ENCODE measurements around the gene CC2D1A. TPM values are rescaled to one million over a fixed set of nuclear protein-coding genes. Genes with fewer than 3 reads are reported as not detected.

Gene CC2D1A
- total and polyA plus RNA-seq, 4 donors: 7.4 to 12.0 (median 9.9) TPM

DNA sequence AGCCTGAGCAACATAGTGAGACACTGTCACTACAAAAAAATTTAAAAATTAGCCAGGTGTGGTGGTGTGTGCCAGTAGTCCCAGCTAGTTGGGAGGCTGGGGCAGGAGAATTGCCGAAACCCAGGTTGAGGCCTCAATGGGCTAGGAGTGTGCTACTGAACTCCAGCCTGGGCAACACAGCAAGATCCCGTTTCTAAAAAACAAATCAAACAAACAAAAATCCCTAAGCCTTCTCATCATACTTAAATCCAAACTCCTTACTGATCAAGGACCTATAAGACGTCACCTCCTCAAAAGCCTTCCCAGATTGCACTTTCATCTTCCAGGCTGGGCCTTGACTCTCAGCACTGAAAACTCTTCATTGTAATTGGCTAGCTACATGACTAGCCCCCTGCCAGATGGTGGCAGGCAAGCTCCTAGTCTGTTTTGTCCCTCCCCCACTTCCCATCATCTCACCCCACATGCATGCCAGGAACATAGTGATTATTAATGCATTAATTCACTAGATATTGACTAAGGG, 46.6 kb upstream of the CC2D1A start:
- H3K27ac ChIP-seq (ENCODE audit: low read depth in 1 of 2, low read length in 2 of 2): no peak overlapping the region
- TF ChIP-seq, protein P1, sequence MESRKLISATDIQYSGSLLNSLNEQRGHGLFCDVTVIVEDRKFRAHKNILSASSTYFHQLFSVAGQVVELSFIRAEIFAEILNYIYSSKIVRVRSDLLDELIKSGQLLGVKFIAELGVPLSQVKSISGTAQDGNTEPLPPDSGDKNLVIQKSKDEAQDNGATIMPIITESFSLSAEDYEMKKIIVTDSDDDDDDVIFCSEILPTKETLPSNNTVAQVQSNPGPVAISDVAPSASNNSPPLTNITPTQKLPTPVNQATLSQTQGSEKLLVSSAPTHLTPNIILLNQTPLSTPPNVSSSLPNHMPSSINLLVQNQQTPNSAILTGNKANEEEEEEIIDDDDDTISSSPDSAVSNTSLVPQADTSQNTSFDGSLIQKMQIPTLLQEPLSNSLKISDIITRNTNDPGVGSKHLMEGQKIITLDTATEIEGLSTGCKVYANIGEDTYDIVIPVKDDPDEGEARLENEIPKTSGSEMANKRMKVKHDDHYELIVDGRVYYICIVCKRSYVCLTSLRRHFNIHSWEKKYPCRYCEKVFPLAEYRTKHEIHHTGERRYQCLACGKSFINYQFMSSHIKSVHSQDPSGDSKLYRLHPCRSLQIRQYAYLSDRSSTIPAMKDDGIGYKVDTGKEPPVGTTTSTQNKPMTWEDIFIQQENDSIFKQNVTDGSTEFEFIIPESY (IDR thresholded peaks at IDR 0.05): no peak
- TF ChIP-seq YY1 (IDR thresholded peaks at IDR 0.05) (no peak), TAF1 (conservative IDR thresholded peaks at IDR 0.05) (no peak), HNF4A (conservative IDR thresholded peaks at IDR 0.05) (no peak), EGR1 (IDR thresholded peaks at IDR 0.05; ENCODE audit: low read depth in 2 of 2) (no peak), RAD21 (IDR thresholded peaks at IDR 0.05) (no peak), JUND (IDR thresholded peaks at IDR 0.05) (no peak), FOXA2 (IDR thresholded peaks at IDR 0.05) (no peak)
- TF ChIP-seq, protein P2, sequence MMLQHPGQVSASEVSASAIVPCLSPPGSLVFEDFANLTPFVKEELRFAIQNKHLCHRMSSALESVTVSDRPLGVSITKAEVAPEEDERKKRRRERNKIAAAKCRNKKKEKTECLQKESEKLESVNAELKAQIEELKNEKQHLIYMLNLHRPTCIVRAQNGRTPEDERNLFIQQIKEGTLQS (IDR thresholded peaks at IDR 0.05): no peak
- TF ChIP-seq, protein P3, sequence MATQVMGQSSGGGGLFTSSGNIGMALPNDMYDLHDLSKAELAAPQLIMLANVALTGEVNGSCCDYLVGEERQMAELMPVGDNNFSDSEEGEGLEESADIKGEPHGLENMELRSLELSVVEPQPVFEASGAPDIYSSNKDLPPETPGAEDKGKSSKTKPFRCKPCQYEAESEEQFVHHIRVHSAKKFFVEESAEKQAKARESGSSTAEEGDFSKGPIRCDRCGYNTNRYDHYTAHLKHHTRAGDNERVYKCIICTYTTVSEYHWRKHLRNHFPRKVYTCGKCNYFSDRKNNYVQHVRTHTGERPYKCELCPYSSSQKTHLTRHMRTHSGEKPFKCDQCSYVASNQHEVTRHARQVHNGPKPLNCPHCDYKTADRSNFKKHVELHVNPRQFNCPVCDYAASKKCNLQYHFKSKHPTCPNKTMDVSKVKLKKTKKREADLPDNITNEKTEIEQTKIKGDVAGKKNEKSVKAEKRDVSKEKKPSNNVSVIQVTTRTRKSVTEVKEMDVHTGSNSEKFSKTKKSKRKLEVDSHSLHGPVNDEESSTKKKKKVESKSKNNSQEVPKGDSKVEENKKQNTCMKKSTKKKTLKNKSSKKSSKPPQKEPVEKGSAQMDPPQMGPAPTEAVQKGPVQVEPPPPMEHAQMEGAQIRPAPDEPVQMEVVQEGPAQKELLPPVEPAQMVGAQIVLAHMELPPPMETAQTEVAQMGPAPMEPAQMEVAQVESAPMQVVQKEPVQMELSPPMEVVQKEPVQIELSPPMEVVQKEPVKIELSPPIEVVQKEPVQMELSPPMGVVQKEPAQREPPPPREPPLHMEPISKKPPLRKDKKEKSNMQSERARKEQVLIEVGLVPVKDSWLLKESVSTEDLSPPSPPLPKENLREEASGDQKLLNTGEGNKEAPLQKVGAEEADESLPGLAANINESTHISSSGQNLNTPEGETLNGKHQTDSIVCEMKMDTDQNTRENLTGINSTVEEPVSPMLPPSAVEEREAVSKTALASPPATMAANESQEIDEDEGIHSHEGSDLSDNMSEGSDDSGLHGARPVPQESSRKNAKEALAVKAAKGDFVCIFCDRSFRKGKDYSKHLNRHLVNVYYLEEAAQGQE (IDR thresholded peaks at IDR 0.05): no peak
- TF ChIP-seq, protein P4, sequence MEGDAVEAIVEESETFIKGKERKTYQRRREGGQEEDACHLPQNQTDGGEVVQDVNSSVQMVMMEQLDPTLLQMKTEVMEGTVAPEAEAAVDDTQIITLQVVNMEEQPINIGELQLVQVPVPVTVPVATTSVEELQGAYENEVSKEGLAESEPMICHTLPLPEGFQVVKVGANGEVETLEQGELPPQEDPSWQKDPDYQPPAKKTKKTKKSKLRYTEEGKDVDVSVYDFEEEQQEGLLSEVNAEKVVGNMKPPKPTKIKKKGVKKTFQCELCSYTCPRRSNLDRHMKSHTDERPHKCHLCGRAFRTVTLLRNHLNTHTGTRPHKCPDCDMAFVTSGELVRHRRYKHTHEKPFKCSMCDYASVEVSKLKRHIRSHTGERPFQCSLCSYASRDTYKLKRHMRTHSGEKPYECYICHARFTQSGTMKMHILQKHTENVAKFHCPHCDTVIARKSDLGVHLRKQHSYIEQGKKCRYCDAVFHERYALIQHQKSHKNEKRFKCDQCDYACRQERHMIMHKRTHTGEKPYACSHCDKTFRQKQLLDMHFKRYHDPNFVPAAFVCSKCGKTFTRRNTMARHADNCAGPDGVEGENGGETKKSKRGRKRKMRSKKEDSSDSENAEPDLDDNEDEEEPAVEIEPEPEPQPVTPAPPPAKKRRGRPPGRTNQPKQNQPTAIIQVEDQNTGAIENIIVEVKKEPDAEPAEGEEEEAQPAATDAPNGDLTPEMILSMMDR (IDR thresholded peaks at IDR 0.05; ENCODE audit: low read depth, low read length, missing input control): no peak
- H3K9me3 ChIP-seq (ENCODE audit: control insufficient read depth in 4 of 4, low read length in 3 of 4): no peaks in the 10 kb centered on the region
- no peak overlapping the region for H3K4me3 ChIP-seq (ENCODE audit: low read depth in 1 of 3, low read length in 3 of 3)
- H3K36me3 ChIP-seq (ENCODE audit: control insufficient read depth in 4 of 4, insufficient read depth in 3 of 4, low read depth in 1 of 4, low read length in 3 of 4): no peaks in the 10 kb centered on the region
- H3K9ac ChIP-seq (ENCODE audit: low read depth in 1 of 2, low read length in 2 of 2): no peak overlapping the region
- peaks cover 0 to 5% (median 0%) of the 10 kb centered on the region in 4 donors for H3K27me3 ChIP-seq (ENCODE audit: control insufficient read depth in 4 of 4, insufficient read depth in 4 of 4, low read length in 3 of 4)
- peaks cover 4 to 9% (median 5%) of the 10 kb centered on the region in 4 donors for H3K4me1 ChIP-seq (ENCODE audit: control insufficient read depth in 4 of 4, insufficient read depth in 4 of 4, low read length in 3 of 4)
- no peak for DNase-seq (ENCODE audit: low spot score)
- WGBS: 95% methylated on average over 3 of the region's 3 CpGs

DNA sequence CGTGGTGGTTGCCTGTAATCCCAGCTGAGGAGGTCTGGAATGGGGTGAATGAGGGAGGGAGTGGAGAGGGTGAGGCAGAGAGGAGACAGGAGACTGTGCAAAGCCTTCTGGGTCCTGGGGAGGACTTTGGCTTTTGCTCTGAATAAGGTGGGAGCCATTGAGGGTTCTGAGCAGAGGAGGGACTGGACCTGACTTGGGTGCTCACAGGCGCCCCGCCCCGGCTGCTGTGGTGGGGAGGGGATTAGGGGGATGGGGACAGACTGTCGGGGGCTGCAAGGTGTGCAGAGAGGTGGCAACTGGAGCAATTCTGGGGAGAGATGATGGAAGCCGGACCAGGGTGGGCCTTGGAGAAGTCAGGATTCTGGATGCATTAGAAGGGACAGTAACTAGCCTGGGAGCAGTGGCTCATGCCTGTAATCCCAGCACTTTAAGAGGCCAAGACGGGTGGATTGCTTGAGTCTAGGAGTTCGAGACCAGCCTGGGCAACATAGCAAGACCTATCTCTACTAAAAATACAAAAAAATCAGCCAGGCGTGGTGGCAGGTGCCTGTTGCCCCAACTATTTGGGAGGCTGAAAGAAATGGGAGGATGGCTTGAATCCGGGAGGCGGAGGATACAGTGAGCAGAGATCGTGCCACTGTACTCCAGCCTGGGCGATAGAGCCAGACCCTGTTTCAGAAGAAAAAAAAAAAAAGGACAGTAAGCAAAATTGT, 45.2 kb upstream of the CC2D1A start:
- TF ChIP-seq EGR1 (IDR thresholded peaks at IDR 0.05; ENCODE audit: low read depth in 2 of 2) (no peak), GABPA (IDR thresholded peaks at IDR 0.05 in 1 of 2, conservative IDR thresholded peaks at IDR 0.05 in 1 of 2) (no peak), NR2F2 (IDR thresholded peaks at IDR 0.05) (no peak), SP1 (IDR thresholded peaks at IDR 0.05) (no peak), YY1 (IDR thresholded peaks at IDR 0.05) (no peak), FOXA2 (IDR thresholded peaks at IDR 0.05) (no peak)
- TF ChIP-seq, protein P4 (IDR thresholded peaks at IDR 0.05; ENCODE audit: low read depth, low read length, missing input control): no peak
- TF ChIP-seq, protein P3 (IDR thresholded peaks at IDR 0.05): no peak
- Histone ChIP-seq H3K27ac (ENCODE audit: low read depth in 1 of 2, low read length in 2 of 2) (peak overlapping the region in 1 of 2 donors; percentile 89), H3K36me3 (ENCODE audit: control insufficient read depth in 4 of 4, insufficient read depth in 3 of 4, low read depth in 1 of 4, low read length in 3 of 4) (peaks cover 0 to under 1% (median 0%) of the 10 kb centered on the region in 4 donors), H3K9ac (ENCODE audit: low read depth in 1 of 2, low read length in 2 of 2) (no peak overlapping the region), H3K9me3 (ENCODE audit: control insufficient read depth in 4 of 4, low read length in 3 of 4) (no peaks in the 10 kb centered on the region), H3K4me1 (ENCODE audit: control insufficient read depth in 4 of 4, insufficient read depth in 4 of 4, low read length in 3 of 4) (peaks cover 4 to 9% (median 6%) of the 10 kb centered on the region in 4 donors), H3K4me3 (ENCODE audit: low read depth in 1 of 3, low read length in 3 of 3) (no peak overlapping the region), H3K27me3 (ENCODE audit: control insufficient read depth in 4 of 4, insufficient read depth in 4 of 4, low read length in 3 of 4) (peaks cover 0 to 5% (median 0%) of the 10 kb centered on the region in 4 donors)
- DNase-seq (ENCODE audit: low spot score): no peak
- WGBS: 77% methylated on average over 13 of the region's 13 CpGs

Measured in liver (tissue), 9 donors.